Thoracic aorta (tissue), 2 donors: ENCODE results near the gene PRND. TPM values are rescaled to one million over a fixed set of nuclear protein-coding genes. Genes with fewer than 3 reads are reported as not detected.

ENCODE experiments used
- ATAC-seq: fragments of 150-250 bp; one replicate; pipeline ENCODE4 v1.8.0; 2017; ENCODE audit warnings: low read depth; ENCODE audit not compliant: insufficient number of reproducible peaks, low FRiP score
- DNase-seq: peaks from one replicate; pipeline ENCODE4 v3.0.0-alpha.2; 2020; ENCODE audit warnings: low spot score
- H3K27ac ChIP-seq, 2 donors: fragments of 200-600 bp; sonication (generic); 1 replicate in 1 of 2; 2 replicates in 1 of 2; pipeline ENCODE4 v1.5.1; 2016; ENCODE audit warnings: mild to moderate bottlenecking in 2 of 2, moderate library complexity in 2 of 2
- H3K27me3 ChIP-seq: fragments of 200-600 bp; sonication (generic); replicated peaks from 2 replicates; pipeline ENCODE4 v1.6.0; 2016; ENCODE audit warnings: mild to moderate bottlenecking; ENCODE audit not compliant: insufficient read depth
- H3K36me3 ChIP-seq: fragments of 200-600 bp; sonication (generic); one replicate; pipeline ENCODE4 v1.5.1; 2016
- H3K4me1 ChIP-seq, 2 donors: fragments of 200-600 bp; sonication (generic); 1 replicate in 1 of 2; 2 replicates in 1 of 2; pipeline versions ENCODE4 v1.5.1 to v1.6.0; 2016; ENCODE audit warnings: low read depth in 2 of 2, mild to moderate bottlenecking in 1 of 2; ENCODE audit not compliant: control insufficient read depth in 1 of 2
- H3K4me3 ChIP-seq: fragments of 200-600 bp; sonication (generic); 2 replicates; pipeline ENCODE4 v1.5.1; 2016; ENCODE audit warnings: mild to moderate bottlenecking
- H3K9me3 ChIP-seq: fragments of 200-600 bp; sonication (generic); 2 replicates; pipeline ENCODE4 v1.5.1; 2016
- total RNA-seq, 2 donors: library from RNA; depleted of rRNA; stranded (reverse); fragments of >200 nt; gene quantifications; one replicate each; pipeline versions ENCODE4 v1.1.0 to v1.2.3, GENCODE V29; 2016
- TF ChIP-seq, protein P1 (sequence below): fragments of 200-600 bp; sonication (generic); IDR thresholded peaks from one replicate; pipeline ENCODE4 v1.5.1; 2019; ENCODE audit warnings: antibody characterized with exemption

PRND gene
- total RNA-seq, 2 donors from 2014 or later, result not detected

- DNase-seq, result no peak
- Histone ChIP-seq H3K27me3 (no peaks in the 10 kb centered on the region), H3K9me3 (no peaks in the 10 kb centered on the region), H3K4me3 (no peak overlapping the region), H3K4me1 (no peaks in the 10 kb centered on the region), H3K27ac (no peak overlapping the region), H3K36me3 (no peaks in the 10 kb centered on the region)
- no peak for ATAC-seq
- TF ChIP-seq, protein P1, sequence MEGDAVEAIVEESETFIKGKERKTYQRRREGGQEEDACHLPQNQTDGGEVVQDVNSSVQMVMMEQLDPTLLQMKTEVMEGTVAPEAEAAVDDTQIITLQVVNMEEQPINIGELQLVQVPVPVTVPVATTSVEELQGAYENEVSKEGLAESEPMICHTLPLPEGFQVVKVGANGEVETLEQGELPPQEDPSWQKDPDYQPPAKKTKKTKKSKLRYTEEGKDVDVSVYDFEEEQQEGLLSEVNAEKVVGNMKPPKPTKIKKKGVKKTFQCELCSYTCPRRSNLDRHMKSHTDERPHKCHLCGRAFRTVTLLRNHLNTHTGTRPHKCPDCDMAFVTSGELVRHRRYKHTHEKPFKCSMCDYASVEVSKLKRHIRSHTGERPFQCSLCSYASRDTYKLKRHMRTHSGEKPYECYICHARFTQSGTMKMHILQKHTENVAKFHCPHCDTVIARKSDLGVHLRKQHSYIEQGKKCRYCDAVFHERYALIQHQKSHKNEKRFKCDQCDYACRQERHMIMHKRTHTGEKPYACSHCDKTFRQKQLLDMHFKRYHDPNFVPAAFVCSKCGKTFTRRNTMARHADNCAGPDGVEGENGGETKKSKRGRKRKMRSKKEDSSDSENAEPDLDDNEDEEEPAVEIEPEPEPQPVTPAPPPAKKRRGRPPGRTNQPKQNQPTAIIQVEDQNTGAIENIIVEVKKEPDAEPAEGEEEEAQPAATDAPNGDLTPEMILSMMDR, result no peak
Observed at GRCh38 chr20:4710106-4710475, 11.6 kb upstream of the PRND start.

GRCh38 chr20:4711511-4711910 is 10.2 kb upstream of the PRND start:
- Histone ChIP-seq H3K27ac (no peak overlapping the region), H3K4me3 (no peak overlapping the region), H3K36me3 (no peaks in the 10 kb centered on the region), H3K27me3 (no peaks in the 10 kb centered on the region), H3K9me3 (no peaks in the 10 kb centered on the region), H3K4me1 (no peaks in the 10 kb centered on the region)
- TF ChIP-seq, protein P1, result no peak
- ATAC-seq (no peak), DNase-seq (no peak)

- no peaks in the 10 kb centered on the region for H3K27me3 ChIP-seq
- no peaks in the 10 kb centered on the region for H3K4me1 ChIP-seq
- H3K36me3 ChIP-seq, result no peaks in the 10 kb centered on the region
- no peaks in the 10 kb centered on the region for H3K9me3 ChIP-seq
- TF ChIP-seq, protein P1, result no peak
- no peak overlapping the region for H3K4me3 ChIP-seq
- DNase-seq (no peak), ATAC-seq (no peak)
- H3K27ac ChIP-seq, result no peak overlapping the region
Observed at GRCh38 chr20:4713401-4713800, 8.3 kb upstream of the PRND start.

DNA sequence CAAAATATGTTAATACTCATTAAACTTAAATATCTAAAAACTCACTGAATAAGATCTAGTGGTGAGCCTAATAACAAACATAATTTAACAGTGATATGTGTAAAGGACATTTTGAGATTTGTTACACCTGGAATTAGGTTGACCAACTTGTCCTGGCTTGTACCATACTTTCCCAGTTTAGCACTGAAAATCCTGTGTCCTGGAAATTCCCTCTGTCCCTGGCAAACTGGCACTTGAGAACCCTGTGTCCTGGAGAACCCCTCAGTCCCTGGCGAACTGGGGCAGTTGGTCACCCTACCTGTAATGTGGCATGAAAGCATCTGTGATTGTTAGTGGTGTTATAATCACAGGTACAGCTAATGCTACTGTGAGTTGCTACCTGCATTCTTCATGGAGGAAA is 6.9 kb upstream of the PRND start:
- ATAC-seq (no peak), DNase-seq (no peak)
- H3K4me1 ChIP-seq, result no peaks in the 10 kb centered on the region
- TF ChIP-seq, protein P1, result no peak
- no peak overlapping the region for H3K4me3 ChIP-seq
- H3K9me3 ChIP-seq, result no peaks in the 10 kb centered on the region
- H3K36me3 ChIP-seq, result no peaks in the 10 kb centered on the region
- no peak overlapping the region for H3K27ac ChIP-seq
- H3K27me3 ChIP-seq, result no peaks in the 10 kb centered on the region

GRCh38 chr20:4717816-4718570 is 3.7 kb upstream of the PRND start:
- TF ChIP-seq, protein P1, result no peak
- no peaks in the 10 kb centered on the region for H3K9me3 ChIP-seq
- H3K36me3 ChIP-seq, result no peaks in the 10 kb centered on the region
- H3K4me3 ChIP-seq, result no peak overlapping the region
- DNase-seq (no peak), ATAC-seq (no peak)
- no peaks in the 10 kb centered on the region for H3K27me3 ChIP-seq
- peaks cover 0 to 3% of the 10 kb centered on the region in 2 donors for H3K4me1 ChIP-seq
- H3K27ac ChIP-seq, result no peak overlapping the region
